DOHH2 (cell line): ENCODE data around the gene ORC5.

Experiments
- EZH2phosphoT487 ChIP-seq: fragments of 200-600 bp; sonication (generic); IDR thresholded peaks from 2 replicates; pipeline ENCODE4 v1.6.1; 2017; ENCODE audit warnings: borderline replicate concordance, mild to moderate bottlenecking, antibody characterized with exemption, low read length, moderate library complexity, mixed read lengths
- TF ChIP-seq, protein P1 (sequence below): fragments of 200-600 bp; sonication (generic); IDR thresholded peaks from one replicate; pipeline ENCODE4 v1.5.1; 2014; ENCODE audit warnings: antibody characterized with exemption, mild to moderate bottlenecking, low read depth, low read length; ENCODE audit not compliant: poor library complexity, severe bottlenecking

DNA sequence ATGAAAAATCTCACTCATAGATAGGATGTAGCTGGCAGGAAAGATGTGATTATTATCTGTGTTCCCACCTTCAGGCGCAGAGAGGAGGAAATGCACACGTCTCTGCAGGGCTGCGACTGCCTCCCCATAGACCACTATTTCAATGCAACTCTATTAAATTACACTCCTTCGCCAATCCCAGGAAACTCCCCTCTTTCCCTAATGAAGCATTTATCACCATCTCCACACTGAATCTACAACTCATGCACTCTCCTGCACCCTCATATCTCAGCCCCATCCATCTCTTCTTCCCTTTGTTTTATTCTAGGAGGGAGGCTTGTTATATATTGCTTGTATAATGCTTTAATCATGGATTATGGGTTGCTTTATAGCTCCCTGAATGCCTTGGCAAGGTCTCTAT is 116.6 kb downstream of the ORC5 start:
- TF ChIP-seq, protein P1, sequence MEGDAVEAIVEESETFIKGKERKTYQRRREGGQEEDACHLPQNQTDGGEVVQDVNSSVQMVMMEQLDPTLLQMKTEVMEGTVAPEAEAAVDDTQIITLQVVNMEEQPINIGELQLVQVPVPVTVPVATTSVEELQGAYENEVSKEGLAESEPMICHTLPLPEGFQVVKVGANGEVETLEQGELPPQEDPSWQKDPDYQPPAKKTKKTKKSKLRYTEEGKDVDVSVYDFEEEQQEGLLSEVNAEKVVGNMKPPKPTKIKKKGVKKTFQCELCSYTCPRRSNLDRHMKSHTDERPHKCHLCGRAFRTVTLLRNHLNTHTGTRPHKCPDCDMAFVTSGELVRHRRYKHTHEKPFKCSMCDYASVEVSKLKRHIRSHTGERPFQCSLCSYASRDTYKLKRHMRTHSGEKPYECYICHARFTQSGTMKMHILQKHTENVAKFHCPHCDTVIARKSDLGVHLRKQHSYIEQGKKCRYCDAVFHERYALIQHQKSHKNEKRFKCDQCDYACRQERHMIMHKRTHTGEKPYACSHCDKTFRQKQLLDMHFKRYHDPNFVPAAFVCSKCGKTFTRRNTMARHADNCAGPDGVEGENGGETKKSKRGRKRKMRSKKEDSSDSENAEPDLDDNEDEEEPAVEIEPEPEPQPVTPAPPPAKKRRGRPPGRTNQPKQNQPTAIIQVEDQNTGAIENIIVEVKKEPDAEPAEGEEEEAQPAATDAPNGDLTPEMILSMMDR: no peak
- TF ChIP-seq EZH2phosphoT487: no peak
